Spinal cord (tissue), 10 donors: ENCODE results near the gene CYP4F3. TPM values are rescaled to one million over a fixed set of nuclear protein-coding genes. Genes with fewer than 3 reads are reported as not detected.
"Not testable (repeated sequence)": the region's sequence is repeated elsewhere in the genome, so short reads cannot be mapped to it uniquely, and the experiment has no call there.

Experiments
- DNase-seq, 6 donors: peaks; one replicate each; pipeline versions ENCODE4 v3.0.0 to v3.0.0-alpha.2; 2013 to 2015; ENCODE audit warnings: low spot score in 6 of 6, low read depth in 4 of 6
- H3K27ac ChIP-seq: one replicate; pipeline ENCODE4 v1.5.1; 2013; ENCODE audit warnings: low read depth, low read length, control low read depth
- H3K27me3 ChIP-seq: one replicate; pipeline ENCODE4 v1.6.1; 2013; ENCODE audit warnings: low read length; ENCODE audit not compliant: control insufficient read depth, insufficient read depth
- H3K36me3 ChIP-seq: one replicate; pipeline ENCODE4 v1.6.1; 2013; ENCODE audit warnings: low read length; ENCODE audit not compliant: control insufficient read depth, insufficient read depth
- H3K4me1 ChIP-seq: one replicate; pipeline ENCODE4 v1.6.1; 2013; ENCODE audit warnings: low read length; ENCODE audit not compliant: control insufficient read depth, insufficient read depth
- H3K4me3 ChIP-seq: one replicate; pipeline ENCODE4 v1.5.1; 2013; ENCODE audit warnings: low read depth, low read length, control low read depth
- H3K9me3 ChIP-seq: one replicate; pipeline ENCODE4 v1.6.1; 2013; ENCODE audit warnings: low read length; ENCODE audit not compliant: control insufficient read depth, insufficient read depth
- WGBS: methylation state at CpG from one replicate; pipeline ENCODE4 v1.1.5; 2013; ENCODE audit warnings: missing lambda C conversion rate; ENCODE audit not compliant: insufficient coverage; 5-methylcytosine and 5-hydroxymethylcytosine counted together
- long read RNA-seq, 4 donors: transcript quantifications; one replicate each; lab custom pipeline, GENCODE V29; 2026
- polyA plus RNA-seq, 2 donors: library from polyadenylated mRNA; unstranded; fragments of 120-200 nt; gene quantifications; one replicate each; pipeline ENCODE4 v1.2.1, GENCODE V29; 2013; ENCODE audit not compliant: insufficient read length in 2 of 2
- total RNA-seq, 2 donors: library from RNA; depleted of rRNA in 1 of 2; stranded (reverse); fragments of 120-200 nt in 1 of 2; fragments of >200 nt in 1 of 2; gene quantifications; one replicate each; pipeline versions ENCODE4 v1.2.3 to v1.2.4, GENCODE V29; 2013 to 2014
- donor health status: healthy.

The CYP4F3 gene, protein sequence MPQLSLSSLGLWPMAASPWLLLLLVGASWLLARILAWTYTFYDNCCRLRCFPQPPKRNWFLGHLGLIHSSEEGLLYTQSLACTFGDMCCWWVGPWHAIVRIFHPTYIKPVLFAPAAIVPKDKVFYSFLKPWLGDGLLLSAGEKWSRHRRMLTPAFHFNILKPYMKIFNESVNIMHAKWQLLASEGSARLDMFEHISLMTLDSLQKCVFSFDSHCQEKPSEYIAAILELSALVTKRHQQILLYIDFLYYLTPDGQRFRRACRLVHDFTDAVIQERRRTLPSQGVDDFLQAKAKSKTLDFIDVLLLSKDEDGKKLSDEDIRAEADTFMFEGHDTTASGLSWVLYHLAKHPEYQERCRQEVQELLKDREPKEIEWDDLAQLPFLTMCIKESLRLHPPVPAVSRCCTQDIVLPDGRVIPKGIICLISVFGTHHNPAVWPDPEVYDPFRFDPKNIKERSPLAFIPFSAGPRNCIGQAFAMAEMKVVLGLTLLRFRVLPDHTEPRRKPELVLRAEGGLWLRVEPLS
- total RNA-seq (1 to 10 TPM in 1 of 2 donors, under 1 TPM in 1; 0.33 to 1.6 TPM), polyA plus RNA-seq (under 1 TPM; 0.14 to 0.40 TPM)
- long read RNA-seq, donor 1, result 0 reads
- long read RNA-seq, donor 2, result 0 reads
- long read RNA-seq, donor 3, result 0 reads
- long read RNA-seq, donor 4, result 0 reads

DNA sequence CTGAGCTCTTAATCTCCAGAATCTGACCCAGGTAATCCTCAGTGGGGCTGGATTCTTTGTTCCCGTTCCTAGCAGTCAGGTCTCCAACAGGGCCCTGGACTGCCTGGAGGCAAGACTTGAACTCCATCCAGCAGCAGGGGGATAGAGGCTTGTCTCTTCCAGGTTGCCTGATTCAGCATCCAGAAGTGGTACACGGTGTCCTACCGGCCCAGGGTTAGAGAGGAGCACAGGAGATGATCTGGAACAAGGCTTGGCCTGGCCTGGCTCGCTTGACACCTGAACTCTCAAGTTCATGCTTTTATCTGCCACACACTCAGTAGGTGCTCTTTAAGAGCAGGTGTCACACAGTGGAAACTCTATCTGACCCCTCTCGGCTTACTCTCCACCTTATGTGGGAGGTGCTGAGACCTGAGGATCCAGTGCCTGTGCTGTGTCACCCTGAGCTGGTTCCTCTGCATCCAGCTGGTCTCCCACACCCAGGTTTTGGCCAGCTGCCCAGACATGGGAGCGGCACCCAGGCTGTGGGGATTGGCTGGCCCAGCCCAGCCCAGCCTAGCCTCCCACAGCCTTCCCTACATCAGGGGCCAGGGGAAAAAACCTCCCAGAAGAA lies at the start of gene CYP4F3:
Gene CYP4F3 (plus strand): TSS at position 604 of the 610 bp plus-strand sequence. CDS start 519 bp downstream, outside the sequence.
- Histone ChIP-seq H3K4me1 (peaks cover 15% of the 10 kb centered on the region), H3K27ac (no peak within 1 kb of the TSS), H3K27me3 (no peaks in the 10 kb centered on the region), H3K36me3 (no peaks in the 10 kb centered on the region), H3K9me3 (no peaks in the 10 kb centered on the region), H3K4me3 (no peak within 1 kb of the TSS)
- DNase-seq, result peak in 1 of 6 donors; percentile 30
- WGBS, result 56% methylated on average over 5 of the region's 6 CpGs

DNA sequence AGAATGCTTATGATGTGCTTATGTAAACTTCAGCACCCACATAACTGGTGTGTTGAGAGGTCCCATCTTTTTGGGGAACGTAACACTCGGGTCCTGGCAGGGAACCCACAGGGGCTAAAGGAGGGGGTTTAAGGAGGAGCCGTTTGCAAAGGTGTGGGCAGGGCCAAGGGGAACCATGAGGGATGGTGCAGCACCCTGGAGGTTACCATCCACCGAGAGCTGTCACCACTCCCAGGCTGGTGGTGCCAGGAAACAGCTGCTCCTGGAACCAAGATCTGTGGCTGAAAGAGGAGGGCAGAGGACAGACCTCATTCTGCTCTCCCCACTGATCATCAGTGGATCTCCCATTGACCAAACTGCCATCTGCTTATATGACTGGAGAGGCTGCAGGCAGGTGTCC lies 48.9 kb upstream of the CYP4F3 start:
- Histone ChIP-seq H3K4me3 (no peak overlapping the region), H3K27ac (no peak overlapping the region), H3K36me3 (no peaks in the 10 kb centered on the region), H3K27me3 (no peaks in the 10 kb centered on the region), H3K4me1 (no peaks in the 10 kb centered on the region), H3K9me3 (no peaks in the 10 kb centered on the region)
- WGBS, result 62% methylated on average over 3 of the region's 4 CpGs
- no peak for DNase-seq

DNA sequence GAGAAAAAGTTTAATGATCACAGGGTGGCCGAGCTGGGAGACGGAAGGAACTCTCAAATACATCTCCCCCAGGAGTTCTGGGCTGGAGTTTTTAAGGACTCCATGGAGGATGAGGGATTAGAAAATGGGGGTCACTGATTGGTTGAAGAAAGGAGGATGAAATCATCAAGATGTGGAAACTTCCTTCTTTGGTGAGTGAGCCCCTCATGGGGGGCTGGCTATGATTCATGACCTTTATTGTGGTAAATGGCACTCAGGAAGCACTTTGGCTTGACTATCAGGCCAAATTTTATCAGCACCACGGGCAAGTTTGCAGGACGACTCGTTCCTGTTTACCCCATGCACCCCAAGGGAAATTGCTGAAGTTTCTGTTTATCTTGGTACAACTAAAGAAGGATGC lies 48.2 kb upstream of the CYP4F3 start:
- H3K36me3 ChIP-seq, result not testable (repeated sequence)
- no CpG with 5 or more reads among the region's 5 CpGs for WGBS

DNA sequence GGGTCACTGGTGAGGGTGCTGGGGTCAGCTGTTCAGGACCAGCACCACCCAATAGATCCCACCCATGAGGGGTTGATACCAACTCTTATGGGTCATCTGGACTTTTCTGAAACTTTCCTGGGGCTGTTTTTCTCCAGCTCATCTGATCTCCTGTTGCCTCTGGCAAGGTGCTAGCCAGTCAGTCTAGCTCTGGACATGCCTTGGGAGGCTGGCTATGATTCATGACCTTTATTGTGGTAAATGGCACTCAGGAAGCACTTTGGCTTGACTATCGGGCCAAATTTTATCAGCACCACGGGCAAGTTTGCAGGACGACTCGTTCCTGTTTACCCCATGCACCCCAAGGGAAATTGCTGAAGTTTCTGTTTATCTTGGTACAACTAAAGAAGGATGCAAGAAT lies 46.9 kb upstream of the CYP4F3 start:
- not testable (repeated sequence) for H3K27ac ChIP-seq, H3K4me3 ChIP-seq, H3K9me3 ChIP-seq, DNase-seq, H3K36me3 ChIP-seq, H3K27me3 ChIP-seq, H3K4me1 ChIP-seq
- no CpG with 5 or more reads among the region's 4 CpGs for WGBS

More for the DNA sequence above, 48.2 kb upstream of the CYP4F3 start:
- not testable (repeated sequence) for H3K4me3 ChIP-seq, H3K27ac ChIP-seq, H3K4me1 ChIP-seq, H3K27me3 ChIP-seq, DNase-seq, H3K9me3 ChIP-seq

DNA sequence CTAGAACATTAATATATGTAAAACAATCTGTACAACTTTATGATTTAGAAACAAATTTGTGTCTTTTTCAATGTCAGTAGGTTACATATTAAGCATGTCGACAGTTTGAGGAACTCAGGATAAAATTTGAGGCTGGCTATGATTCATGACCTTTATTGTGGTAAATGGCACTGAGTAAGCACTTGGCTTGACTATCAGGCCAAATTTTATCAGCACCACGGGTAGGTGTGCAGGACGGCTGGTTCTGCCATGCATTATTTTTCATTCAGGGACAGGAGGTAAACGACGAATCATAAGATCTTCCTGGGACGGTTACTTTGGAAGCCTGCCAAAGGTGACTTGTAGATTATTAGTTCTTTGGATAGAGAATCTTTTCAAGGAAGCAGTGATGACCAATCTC lies 45.6 kb upstream of the CYP4F3 start:
- 56% methylated on average over 6 of the region's 6 CpGs for whole genome bisulfite sequencing
- no peaks in the 10 kb centered on the region for H3K36me3 ChIP-seq

DNA sequence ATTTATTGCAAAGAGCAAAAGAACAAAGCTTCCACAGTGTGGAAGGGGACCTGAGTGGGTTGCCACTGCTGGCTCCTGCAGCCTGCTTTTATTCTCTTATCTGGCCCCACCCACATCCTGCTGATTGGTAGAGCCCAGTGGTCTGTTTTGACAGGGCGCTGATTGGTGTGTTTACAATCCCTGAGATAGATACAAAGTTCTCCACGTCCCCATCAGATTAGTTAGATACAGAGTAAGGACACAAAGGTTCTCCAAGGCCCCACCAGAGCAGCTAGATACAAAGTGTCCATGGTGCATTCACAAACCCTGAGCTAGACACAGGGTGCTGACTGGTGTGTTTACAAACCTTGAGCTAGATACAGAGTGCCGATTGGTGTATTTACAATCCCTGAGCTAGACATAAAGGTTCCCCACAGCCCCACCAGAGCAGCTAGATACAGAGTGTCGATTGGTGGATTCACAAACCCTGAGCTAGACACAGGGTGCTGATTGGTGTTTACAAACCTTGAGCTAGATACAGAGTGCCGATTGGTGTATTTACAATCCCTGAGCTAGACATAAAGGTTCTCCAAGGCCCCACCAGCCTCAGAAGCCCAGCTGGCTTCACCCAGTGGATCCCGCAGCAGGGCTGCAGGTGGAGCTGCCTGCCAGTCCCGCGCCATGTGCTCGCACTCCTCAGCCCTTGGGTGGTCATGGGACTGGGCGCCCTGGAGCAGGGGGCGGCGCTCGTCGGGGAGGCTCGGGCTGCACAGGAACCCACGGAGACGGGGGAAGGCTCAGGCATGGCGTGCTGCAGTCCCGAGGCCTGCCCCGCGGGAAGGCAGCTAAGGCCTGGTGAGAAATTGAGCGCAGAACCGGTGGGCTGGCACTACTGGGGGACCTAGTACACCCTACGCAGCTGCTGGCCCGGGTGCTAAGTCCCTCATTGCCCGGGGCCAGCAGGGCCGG lies 32.4 kb upstream of the CYP4F3 start:
- not testable (repeated sequence) for H3K4me3 ChIP-seq, H3K9me3 ChIP-seq, H3K27ac ChIP-seq, H3K36me3 ChIP-seq, DNase-seq, H3K27me3 ChIP-seq, H3K4me1 ChIP-seq
- WGBS, result 90% methylated on average over 24 of the region's 27 CpGs

More for the DNA sequence above, 45.6 kb upstream of the CYP4F3 start:
- no peak for DNase-seq
- Histone ChIP-seq H3K27me3 (no peaks in the 10 kb centered on the region), H3K9me3 (no peaks in the 10 kb centered on the region), H3K4me3 (no peak overlapping the region), H3K27ac (no peak overlapping the region), H3K4me1 (no peaks in the 10 kb centered on the region)

DNA sequence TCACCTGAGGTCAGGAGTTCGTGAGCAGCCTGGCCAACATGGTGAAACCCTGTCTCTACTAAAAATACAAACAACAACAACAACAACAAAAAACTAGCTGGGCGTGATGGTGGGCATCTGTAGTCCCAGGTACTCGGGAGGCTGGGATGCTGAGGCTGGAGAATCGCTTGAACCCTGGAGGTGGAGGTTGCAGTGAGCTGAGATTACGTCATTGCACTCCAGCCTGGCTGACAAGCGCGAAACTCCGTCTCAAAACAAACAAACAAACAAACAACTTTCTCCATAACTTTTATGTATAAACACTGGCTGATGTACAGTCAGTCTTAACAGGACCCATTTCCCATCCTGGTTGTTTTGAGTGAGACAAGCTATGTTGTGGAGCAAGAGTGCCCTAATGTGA lies 31.4 kb upstream of the CYP4F3 start:
- no peak overlapping the region for H3K27ac ChIP-seq
- H3K4me1 ChIP-seq, result no peaks in the 10 kb centered on the region
- no peaks in the 10 kb centered on the region for H3K36me3 ChIP-seq
- no peak for DNase-seq
- no peak overlapping the region for H3K4me3 ChIP-seq
- WGBS, result 63% methylated on average over 1 of the region's 8 CpGs
- H3K27me3 ChIP-seq, result no peaks in the 10 kb centered on the region
- no peaks in the 10 kb centered on the region for H3K9me3 ChIP-seq

DNA sequence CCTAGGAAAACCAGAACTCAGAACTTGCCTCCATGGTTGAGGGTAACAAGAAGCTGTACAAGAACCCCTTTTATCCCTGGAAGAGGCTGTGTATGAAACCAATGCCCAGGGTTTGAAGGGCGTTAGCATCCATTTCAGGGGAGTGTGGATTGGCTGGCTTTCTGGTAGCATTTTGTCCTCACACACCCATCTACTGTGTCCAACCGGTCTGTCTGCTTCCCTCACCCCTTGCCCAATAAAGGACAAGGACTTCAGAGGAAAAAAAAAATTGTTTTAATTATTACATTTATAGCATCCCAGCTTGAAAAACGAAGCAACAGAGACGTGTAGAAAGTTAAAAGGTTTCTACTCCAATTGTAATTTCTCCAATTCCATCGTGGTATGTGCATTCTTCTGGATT lies 28.4 kb upstream of the CYP4F3 start:
- Histone ChIP-seq H3K4me3 (no peak overlapping the region), H3K36me3 (no peaks in the 10 kb centered on the region), H3K9me3 (no peaks in the 10 kb centered on the region), H3K27me3 (no peaks in the 10 kb centered on the region), H3K27ac (no peak overlapping the region), H3K4me1 (no peaks in the 10 kb centered on the region)
- no peak for DNase-seq
- no CpG with 5 or more reads among the region's 5 CpGs for WGBS

DNA sequence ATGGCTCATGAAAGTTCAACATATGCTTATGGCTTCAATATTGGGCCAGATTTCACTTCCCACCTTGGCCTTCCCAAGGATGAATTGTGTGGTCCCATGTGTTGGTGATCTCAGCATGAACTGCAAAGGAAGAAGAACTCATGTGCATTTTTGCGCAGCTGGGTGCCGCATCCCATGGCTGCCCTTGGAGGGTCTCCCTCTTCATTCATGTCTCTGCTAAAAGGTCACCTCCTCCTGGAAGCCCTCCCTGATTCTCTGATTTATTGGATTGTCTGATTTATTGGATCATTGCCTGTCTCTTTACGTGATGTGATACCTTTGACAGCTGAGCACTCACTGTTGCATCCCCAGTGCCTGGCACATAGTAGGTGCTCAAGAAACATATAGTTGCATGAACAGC lies 27.4 kb upstream of the CYP4F3 start:
- DNase-seq, result no peak
- Histone ChIP-seq H3K36me3 (no peaks in the 10 kb centered on the region), H3K4me1 (no peaks in the 10 kb centered on the region), H3K27me3 (peaks cover 2% of the 10 kb centered on the region), H3K9me3 (no peaks in the 10 kb centered on the region), H3K27ac (no peak overlapping the region), H3K4me3 (no peak overlapping the region)
- WGBS, result no CpG with 5 or more reads among the region's 3 CpGs
